CD4-positive, alpha-beta T cell treated with Interleukin-15 for 1 hour (primary cell): Measurements from ENCODE around the gene NOTUM.
"Not testable (repeated sequence)": the region's sequence is repeated elsewhere in the genome, so short reads cannot be mapped to it uniquely, and the experiment has no call there.

Experiments used
- DNase-seq: peaks from one replicate; pipeline ENCODE4 v3.0.0-alpha.2; 2020

Gene NOTUM

GRCh38 chr17:81956607-81957589 is 4.1 kb downstream of the NOTUM start:
- DNase-seq, result no peak

GRCh38 chr17:81955756-81956544 is 5.0 kb downstream of the NOTUM start:
- no peak for DNase-seq

- DNase-seq, result no peak
These were observed 5.8 kb downstream of the NOTUM start for GRCh38 chr17:81955058-81955681.

GRCh38 chr17:81954131-81955057 is 6.6 kb downstream of the NOTUM start:
- DNase-seq, result no peak

- DNase-seq, result not testable (repeated sequence)
These were observed 7.5 kb downstream of the NOTUM start for GRCh38 chr17:81953443-81953842.

- DNase-seq, result no peak
These were observed 8.2 kb downstream of the NOTUM start for GRCh38 chr17:81952792-81953228.

- DNase-seq, result no peak
These were observed 9.0 kb downstream of the NOTUM start for GRCh38 chr17:81951785-81952684.

- DNase-seq, result no peak
These were observed 10.5 kb downstream of the NOTUM start for GRCh38 chr17:81950501-81950900.

GRCh38 chr17:81948635-81949378 is 12.2 kb downstream of the NOTUM start:
- DNase-seq, result no peak

GRCh38 chr17:81947189-81947588 is 13.8 kb downstream of the NOTUM start, which contains the start of gene MYADML2:
Gene MYADML2, minus strand, starts transcription at chr17:81947233. Its CDS starts 5,492 bp downstream, at chr17:81941741.
- no peak for DNase-seq

- no peak for DNase-seq
These were observed 16.1 kb downstream of the NOTUM start for GRCh38 chr17:81944858-81945257.

- DNase-seq, result no peak
These were observed 18.8 kb downstream of the NOTUM start for GRCh38 chr17:81942167-81942553.

- no peak for DNase-seq
These were observed 19.4 kb downstream of the NOTUM start for GRCh38 chr17:81941484-81942166.

- no peak for DNase-seq
These were observed 20.2 kb downstream of the NOTUM start for GRCh38 chr17:81940538-81941483.

GRCh38 chr17:81939881-81940385 is 21.1 kb downstream of the NOTUM start:
- no peak for DNase-seq

GRCh38 chr17:81939218-81939617 is 21.8 kb downstream of the NOTUM start:
- DNase-seq, result no peak

- no peak for DNase-seq
These were observed 25.3 kb downstream of the NOTUM start for GRCh38 chr17:81935709-81936084.
